ENCODE results near the gene EIF2B1.

- TF ChIP-seq ELF4 (CRISPR knock-in tag; IDR thresholded peaks at IDR 0.05) (no peak), ZNF766 (CRISPR knock-in tag; conservative IDR thresholded peaks at IDR 0.05) (no peak), EP300 (IDR thresholded peaks at IDR 0.05; ENCODE audit: low read length) (no peak), ETS1 (conservative IDR thresholded peaks at IDR 0.05; ENCODE audit: control insufficient read depth, low read depth, low read length) (no peak)
Measured at GRCh38 chr12:123573870-123574269, 59.6 kb downstream of the EIF2B1 start.
